GM23248 (cell line): ENCODE measurements around the gene MSH4.

Experiments used
- EZH2 ChIP-seq: fragments of 200-600 bp; sonication (generic); IDR thresholded peaks from 2 replicates; pipeline ENCODE4 v1.6.1; 2018; ENCODE audit warnings: antibody characterized with exemption, mild to moderate bottlenecking; ENCODE audit not compliant: insufficient read depth, poor library complexity, severe bottlenecking
- EZH2phosphoT487 ChIP-seq: fragments of 200-600 bp; sonication (generic); IDR thresholded peaks from 2 replicates; pipeline ENCODE4 v1.6.1; 2018; ENCODE audit warnings: antibody characterized with exemption, moderate library complexity, mild to moderate bottlenecking, low read depth; ENCODE audit not compliant: insufficient read depth

DNA sequence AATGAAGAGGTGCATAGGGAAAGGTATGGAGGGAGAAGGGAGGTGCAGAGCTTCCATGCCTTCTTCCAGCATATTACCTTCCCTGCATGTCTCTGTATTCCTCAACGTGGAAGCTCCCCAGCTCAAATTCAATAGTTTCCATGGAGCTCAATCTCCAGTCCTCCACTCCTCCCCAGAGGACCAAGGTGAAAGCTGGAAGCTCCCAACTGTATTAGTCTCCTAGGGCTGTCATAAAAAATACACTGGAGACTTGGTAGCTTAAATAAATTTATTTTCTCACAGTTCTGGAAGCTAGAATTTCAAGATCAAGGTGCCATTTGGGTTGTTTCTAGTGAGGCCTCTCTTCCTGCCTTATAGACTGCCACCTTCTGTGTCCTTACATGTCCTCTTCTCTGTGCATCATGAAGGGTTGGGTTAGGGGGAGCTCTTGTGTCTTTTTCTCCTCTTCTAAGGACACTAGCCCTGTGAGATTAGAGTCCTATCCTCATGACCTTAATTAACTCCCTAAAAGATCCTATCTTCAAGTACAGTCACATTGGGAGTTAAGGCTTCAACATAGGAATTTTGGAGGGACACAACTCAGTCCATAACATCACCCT, 32.5 kb upstream of the MSH4 start:
- no peak for TF ChIP-seq EZH2phosphoT487
- no peak for TF ChIP-seq EZH2
